Measurements from ENCODE around the gene TTC23.

- TF ChIP-seq, protein P1, sequence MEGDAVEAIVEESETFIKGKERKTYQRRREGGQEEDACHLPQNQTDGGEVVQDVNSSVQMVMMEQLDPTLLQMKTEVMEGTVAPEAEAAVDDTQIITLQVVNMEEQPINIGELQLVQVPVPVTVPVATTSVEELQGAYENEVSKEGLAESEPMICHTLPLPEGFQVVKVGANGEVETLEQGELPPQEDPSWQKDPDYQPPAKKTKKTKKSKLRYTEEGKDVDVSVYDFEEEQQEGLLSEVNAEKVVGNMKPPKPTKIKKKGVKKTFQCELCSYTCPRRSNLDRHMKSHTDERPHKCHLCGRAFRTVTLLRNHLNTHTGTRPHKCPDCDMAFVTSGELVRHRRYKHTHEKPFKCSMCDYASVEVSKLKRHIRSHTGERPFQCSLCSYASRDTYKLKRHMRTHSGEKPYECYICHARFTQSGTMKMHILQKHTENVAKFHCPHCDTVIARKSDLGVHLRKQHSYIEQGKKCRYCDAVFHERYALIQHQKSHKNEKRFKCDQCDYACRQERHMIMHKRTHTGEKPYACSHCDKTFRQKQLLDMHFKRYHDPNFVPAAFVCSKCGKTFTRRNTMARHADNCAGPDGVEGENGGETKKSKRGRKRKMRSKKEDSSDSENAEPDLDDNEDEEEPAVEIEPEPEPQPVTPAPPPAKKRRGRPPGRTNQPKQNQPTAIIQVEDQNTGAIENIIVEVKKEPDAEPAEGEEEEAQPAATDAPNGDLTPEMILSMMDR (conservative IDR thresholded peaks at IDR 0.05; ENCODE audit: low read length), result no peak
- no peak for TF ChIP-seq EZH2phosphoT487 (IDR thresholded peaks at IDR 0.05; ENCODE audit: borderline replicate concordance, low read depth, low read length)
Measured at GRCh38 chr15:99102332-99103235, 146.8 kb downstream of the TTC23 start.
